T-helper 2 cell (primary cell): ENCODE results near the gene SMIM32.

ENCODE experiments used
- DNase-seq, 5 experiments: peaks; one replicate each; pipeline versions ENCODE4 v3.0.0 to v3.0.0-alpha.2; 2012 to 2022
- total RNA-seq, 2 donors: gene quantifications; one replicate each; lab custom pipeline; 2026; lab: John Stamatoyannopoulos, UW

The SMIM32 gene
- total RNA-seq, result 0 to 0.31 reads per million in 2 donors

DNA sequence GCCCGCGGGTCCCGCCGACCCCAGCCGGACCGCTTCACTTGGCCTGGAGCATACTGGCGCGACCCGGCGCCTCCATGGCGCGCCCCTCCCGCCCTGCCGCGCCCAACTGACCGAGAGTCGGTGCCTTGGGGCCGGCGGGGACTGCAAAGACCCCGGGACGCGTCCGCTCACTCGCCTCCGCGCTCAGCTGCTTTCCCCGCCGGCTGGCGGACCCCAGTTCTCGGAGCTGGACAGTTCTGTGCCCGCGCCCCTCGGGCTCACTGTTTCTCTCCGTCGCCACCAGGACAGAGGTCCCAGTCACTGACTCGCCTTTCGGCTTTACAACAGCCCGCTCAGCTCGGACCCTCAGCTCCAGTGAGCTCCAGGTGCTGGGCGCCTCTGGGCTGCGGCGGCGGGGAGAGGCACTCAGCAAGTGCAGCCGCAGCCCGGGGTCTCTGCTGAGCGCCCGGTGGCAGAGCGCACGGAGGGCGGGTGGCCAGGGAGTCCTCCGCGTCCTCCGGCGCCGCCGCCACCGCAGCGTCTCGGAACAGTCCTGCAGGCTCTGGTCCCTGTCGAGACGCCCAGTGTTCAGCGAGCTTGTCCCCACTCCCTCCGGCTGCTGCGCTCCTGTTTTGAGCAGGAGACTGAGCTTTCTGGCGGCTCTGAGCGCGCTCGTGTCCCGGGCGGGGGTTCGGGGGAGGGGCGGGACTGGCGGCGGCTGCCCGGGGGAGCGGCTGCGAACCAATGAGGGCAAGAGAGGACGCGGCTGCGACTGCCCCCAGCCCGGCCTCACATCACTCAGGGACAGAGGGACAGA is at the start of gene SMIM32:
Gene SMIM32 (minus strand): TSS at position 637 of the 796 bp plus-strand sequence. CDS start 638 bp downstream, outside the sequence.
- no peak for DNase-seq

DNA sequence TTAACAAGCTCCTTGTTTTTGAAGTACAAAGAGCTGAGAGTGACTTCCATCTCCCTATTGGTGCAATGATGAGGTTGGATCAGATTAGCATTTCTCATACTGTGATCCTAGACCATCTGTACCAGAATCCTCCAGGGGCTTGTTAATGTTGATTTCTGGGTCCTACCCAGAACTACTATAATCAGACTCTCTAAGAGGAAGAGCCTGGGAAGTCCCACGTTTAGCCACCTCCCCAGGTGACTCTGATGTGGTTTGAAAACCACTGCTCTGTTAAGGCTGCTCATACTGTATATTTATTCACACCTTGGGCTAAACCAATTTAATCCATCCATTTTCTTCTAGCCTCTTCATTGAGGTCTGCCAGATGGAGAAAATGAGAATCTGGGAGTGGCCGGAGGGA is 49.6 kb upstream of the SMIM32 start:
- no peak for DNase-seq

DNA sequence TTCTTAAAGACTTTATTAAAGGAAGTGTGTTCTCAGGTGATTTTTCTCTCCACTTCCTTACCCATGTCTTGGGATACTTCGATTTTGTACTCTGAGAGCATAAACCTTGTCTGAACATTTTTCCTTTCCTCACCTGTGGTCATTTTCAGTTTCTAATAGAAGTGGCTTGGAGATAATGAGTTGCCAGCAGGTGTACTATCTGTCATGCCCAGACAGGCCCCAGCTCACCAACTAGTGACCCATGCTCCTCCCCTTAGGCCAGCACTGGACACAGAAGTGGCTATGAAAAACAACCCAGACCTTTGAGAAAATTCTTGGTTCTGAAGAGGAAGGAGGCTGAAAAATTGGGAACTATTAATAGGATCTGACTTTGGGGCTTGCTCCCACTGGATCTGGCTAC is 49.2 kb upstream of the SMIM32 start:
- no peak for DNase-seq

GRCh38 chr5:136240894-136241293 is 47.9 kb upstream of the SMIM32 start:
- DNase-seq, result no peak

DNA sequence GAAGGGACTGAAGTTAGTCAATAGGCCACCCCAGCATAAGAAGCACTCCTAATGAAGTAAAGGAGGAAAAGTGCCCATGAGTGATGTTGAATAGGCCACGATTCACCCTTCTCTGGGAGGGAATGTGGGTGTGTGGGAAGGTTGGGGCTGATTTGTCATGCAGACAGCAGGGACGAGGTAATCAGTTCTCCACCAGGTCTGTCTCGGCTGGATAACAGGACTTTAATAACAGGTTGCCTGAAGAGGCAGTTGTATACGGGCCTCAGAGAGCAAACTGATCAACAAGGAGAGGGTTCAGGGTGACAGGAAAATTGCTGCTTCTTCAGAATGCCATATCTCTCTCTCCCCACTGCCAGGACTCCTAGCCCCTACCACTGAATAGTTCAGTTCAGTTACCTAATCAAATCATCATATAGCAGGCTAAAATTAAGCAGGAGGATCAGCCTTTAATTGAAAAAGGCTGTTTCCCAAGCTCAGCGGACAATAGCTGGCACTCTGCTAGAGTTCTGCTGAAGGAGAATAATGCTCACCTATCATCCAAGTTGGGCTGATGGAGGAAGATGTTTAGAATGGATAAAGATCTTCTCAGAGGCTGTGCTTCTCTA is 43.6 kb upstream of the SMIM32 start:
- DNase-seq, result no peak

DNA sequence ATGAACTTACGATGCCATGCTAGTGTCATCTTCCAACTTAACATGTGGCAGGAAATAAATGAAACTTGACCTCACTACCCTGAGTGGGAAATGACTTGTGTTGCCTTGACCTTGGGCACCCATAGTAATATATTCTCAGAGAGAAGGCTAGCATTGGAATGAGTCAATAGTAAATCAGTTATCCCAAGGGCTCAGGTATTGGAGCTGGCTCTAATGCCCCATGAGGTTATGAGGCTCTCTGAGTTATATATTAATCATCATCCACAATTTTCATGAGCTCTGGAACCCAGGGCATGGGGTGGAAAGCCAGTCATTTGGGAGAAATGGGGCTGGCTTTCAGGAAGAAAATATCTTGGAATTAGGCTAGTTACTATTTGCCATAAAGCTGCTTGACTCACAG is 42.4 kb upstream of the SMIM32 start:
- no peak for DNase-seq

DNA sequence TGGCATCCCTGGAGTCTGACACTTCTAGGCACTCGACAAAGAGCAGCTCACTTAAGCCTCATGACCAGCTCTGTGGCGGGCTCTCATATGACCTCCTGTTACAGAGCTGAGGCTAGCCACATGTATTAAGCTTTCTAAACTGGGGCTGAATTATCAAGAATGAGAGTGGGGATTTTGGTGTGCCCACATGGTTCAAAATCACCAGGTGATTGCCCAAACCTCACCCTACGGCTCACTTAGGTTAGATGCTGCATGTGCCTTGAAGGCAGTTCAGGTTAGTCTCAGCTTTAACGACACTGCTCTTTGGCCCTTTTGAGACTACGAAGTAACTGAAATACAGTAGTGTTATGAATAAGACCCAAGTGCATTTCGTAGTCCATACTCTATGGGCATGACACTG is 39.4 kb upstream of the SMIM32 start:
- DNase-seq, result no peak

GRCh38 chr5:136230176-136230575 is 37.2 kb upstream of the SMIM32 start:
- DNase-seq, result no peak

- no peak for DNase-seq
These were observed 35.3 kb upstream of the SMIM32 start for GRCh38 chr5:136228136-136228757.

DNA sequence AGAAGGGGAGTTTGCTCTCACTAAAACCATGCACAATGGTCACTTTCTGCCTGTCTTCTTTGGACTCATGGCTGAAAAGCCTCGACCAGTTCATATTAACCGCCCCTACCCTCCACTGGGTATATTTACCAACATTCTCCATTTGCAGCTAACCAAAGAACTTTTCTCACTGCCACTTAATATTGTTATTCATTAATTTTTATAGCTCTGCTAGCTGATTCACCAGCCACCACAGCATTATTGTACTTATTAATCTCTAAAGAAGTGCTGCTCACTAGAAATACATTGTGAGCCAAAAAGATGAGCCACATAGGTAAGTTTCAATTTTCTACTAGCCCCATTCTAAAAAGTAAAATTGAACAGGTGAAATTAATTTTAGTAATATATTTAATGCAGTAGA is 33.4 kb upstream of the SMIM32 start:
- no peak for DNase-seq

- DNase-seq, result no peak
These were observed 32.8 kb upstream of the SMIM32 start for GRCh38 chr5:136225796-136226195.

DNA sequence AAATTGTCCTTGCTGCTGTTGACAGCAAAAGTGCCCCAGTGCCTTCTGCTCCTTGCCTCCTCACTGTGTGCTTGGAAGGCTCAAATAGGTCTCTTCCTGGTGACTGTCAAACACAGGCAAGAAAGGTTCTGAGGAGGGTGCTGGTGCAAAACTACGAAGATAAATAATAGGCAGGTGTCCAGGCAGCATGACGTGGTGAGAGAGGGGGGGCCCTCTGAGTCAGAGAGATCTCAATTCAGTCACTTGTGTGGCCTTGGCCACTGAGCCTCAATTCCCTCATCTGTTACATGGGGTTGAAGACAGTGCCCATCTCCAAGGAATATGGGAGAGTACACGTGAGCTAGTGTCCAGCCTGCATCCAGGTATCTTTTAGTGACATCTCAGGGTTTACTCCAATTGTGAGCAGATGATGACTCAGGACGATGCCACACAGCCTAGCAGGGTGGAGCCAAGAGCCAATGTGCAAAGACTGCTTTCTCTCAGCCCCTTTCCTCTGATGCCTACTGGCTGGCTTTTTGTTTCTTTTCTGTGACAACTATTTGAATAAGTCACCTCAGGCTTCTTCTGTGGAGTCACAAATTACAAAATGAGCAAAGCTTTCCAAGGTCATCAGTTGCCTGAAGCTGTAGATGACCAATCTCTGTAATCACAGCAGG is 29.7 kb upstream of the SMIM32 start:
- DNase-seq, result no peak

DNA sequence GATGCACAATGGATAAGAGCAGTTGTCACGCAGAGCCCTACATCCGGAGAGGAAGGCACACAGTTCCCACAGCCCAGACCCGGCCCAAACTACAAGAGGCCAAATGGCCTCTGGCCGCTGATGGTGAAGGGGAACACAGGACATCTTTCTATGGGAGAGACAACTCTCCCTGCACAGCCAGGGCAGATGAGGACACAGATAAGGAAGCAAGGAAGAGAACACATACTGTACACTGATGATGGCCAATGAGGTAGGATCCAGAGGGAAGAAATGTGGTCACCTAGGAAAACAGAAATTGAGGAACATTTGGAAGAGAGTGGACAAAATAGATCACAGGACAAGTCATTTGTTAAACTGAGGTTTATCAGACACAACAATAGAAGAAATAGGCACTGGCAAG is 28.4 kb upstream of the SMIM32 start:
- DNase-seq, result no peak

- no peak for DNase-seq
These were observed 23.3 kb upstream of the SMIM32 start for GRCh38 chr5:136216230-136216629.

- DNase-seq, result no peak
These were observed 22.9 kb upstream of the SMIM32 start for GRCh38 chr5:136215812-136216211.

GRCh38 chr5:136213919-136214493 is 21.0 kb upstream of the SMIM32 start:
- no peak for DNase-seq

- DNase-seq, result peak in 4 of 5 experiments; percentile 21 to 35 (median 24)
These were observed 19.3 kb upstream of the SMIM32 start for GRCh38 chr5:136212252-136212721.

DNA sequence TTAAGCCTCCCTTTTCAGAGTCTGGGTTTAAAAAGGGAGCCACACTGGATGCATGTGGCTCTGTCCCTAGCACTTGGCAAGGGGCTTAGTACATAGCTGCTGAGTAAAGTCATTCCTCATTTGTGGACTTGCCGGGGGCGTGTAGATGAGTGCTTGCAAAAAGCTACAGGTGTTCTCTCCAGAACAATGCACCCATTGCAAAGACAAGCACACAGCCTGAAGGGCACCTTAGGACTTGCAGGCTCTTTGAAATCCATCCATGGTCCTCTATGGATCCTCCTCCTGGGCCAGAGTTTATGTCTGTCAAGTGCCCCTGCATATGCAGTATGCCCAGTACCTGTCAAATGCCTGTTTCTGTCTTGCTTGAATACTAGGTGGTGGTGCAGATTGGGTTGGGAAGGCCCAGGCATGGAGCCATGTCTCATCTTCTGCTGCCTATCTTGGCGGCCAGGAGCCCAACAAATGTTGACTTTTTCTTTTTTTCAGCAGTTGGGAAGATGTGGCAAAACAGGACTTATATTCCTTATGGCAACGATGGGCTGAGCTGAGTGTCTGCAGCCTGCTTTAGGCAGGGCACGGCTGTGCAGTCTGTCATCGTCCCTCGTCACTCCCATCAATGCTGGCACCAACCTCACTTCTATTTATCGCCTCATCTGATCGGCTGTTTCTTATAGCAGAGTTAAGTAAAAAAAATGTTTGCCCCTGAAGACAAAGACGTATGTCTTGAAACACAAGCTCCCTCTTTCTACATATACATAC is 18.5 kb upstream of the SMIM32 start:
- DNase-seq, result no peak

- DNase-seq, result no peak
These were observed 17.3 kb upstream of the SMIM32 start for GRCh38 chr5:136210259-136210658.

DNA sequence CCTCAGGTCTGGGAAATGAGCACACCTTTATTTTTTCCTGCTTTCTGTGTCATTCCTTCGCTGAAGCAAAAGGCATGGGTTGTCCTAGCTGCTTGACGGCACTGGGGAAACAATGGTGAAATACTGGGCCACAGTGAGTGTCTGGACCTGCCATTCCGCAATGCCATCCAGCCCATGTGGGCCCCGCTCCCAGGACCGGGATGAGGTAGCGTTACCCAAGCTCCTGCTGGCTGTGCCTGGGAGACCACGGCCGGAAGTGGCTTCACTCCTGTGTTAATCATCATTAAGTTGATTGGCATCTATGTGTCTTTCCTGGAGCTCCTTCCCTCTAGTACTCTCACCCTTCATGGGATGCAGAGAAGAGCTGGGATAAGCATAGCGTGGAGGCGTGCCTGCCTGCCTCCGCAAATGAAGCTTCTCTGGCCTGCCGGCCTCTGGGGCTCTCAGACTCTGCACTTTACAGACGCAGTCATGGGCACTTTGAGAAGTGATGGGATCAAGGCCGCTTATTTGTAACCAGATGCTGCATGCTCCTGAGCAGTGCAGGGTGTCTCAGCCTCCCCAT is 16.5 kb upstream of the SMIM32 start:
- DNase-seq, result no peak

GRCh38 chr5:136208916-136209315 is 16.0 kb upstream of the SMIM32 start:
- no peak for DNase-seq

GRCh38 chr5:136207631-136208030 is 14.7 kb upstream of the SMIM32 start:
- no peak for DNase-seq
